ENCODE results near the gene LASP1. TPM values are rescaled to one million over a fixed set of nuclear protein-coding genes. Genes with fewer than 3 reads are reported as not detected.

The LASP1 gene
- polyA plus RNA-seq, 4 donors: 147 to 158 (median 151) TPM

DNA sequence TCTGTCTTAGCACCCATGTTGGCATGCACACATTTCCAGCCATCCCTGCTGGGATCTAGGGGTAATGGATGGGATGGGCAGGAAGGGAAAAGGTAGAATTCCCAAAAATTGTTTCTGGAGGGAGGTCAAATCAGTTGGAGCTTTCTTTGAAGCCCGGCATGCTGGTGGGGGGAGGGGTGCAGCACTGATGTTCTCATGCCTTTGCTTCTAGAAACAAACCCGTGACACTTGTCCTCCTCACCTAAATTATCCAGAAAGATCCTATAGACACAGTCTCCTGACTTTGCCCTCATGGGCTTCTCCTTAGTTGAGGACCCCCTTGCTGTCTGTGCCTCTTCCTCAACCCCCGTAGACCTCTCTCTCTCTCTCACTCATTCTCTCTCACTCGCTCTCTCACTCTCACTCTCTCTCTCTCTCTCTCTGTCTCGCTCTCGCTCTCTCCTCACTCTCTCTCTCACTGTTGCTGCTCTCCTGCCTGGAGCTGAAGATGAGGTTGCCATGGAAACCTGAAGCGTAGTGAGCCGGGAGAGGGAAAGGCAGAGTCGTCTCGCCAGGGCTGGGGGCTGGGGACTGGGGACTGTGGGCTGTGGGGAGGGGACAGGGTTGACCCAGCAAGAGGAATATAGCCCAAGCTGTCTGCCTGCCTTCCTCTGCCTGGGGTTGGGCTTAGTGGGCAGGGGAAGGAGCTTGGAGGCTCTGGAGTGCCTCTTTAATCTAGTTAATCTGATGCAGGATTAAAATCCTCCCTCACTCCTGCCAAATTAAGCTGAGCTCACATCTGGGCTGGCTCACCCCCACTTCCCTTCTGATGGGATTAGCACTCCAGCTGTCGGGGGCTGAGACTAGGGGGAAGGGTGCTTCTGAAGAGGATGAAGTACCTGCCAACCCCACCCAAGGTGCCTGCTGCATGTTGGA lies 16.1 kb downstream of the LASP1 start:
- DNase-seq (ENCODE audit: low read depth in 4 of 4, low spot score in 3 of 4): no peak

- DNase-seq (ENCODE audit: low read depth in 4 of 4, low spot score in 3 of 4): no peak
Measured at GRCh38 chr17:38886643-38887010, 16.8 kb downstream of the LASP1 start.

- DNase-seq (ENCODE audit: low read depth in 4 of 4, low spot score in 3 of 4): no peak
Measured at GRCh38 chr17:38888842-38889241, 19.0 kb downstream of the LASP1 start.

DNA sequence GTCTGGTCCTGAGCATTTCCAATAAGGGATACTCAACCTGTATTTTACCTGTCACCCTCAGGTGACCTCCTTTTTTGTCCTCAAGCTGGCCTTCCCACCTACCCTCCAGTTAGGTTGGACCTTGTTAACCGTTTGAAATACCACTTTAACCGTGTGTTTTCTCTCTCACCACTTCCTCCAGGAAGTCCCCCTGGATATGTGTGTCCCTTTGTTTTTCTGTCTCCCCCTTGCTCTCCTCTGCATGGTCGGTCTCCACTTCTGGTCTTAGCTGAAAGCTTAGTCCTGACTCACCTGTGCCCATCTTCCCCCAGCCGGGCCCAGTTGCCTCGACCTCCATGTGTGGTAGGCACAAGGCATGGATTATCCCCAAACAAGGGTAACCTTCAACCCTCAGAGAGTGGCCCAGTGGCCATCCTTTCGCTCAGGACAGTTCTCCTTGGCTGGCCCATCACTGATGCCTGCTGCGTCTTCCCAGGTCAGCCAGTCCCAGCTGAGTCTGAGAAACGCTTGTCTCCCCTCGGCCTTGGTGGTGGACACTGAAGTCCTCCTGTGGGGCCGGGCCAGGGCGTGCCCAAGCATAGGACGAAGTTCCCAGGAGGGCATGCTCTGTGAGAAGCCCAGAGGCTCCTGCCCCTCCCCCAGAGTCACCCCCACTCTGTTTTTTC lies 20.0 kb downstream of the LASP1 start:
- DNase-seq (ENCODE audit: low read depth in 4 of 4, low spot score in 3 of 4): no peak

DNA sequence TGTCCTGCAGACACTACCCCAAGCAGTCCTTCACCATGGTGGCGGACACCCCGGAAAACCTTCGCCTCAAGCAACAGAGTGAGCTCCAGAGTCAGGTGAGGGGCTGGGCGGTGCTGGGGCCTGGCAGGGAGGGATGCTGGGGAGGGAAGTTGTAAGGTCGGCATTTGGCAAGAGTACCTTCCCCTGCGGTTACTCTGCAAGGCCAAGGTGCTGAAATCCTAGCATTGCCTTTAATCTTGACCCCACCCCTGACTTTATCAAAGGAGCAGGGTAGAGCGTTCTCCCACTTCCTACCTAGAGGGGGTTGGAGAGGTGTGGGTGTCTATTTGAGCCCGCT lies 20.5 kb downstream of the LASP1 start:
- DNase-seq (ENCODE audit: low read depth in 4 of 4, low spot score in 3 of 4): no peak

GRCh38 chr17:38891441-38891840 lies 21.6 kb downstream of the LASP1 start:
- no peak for DNase-seq (ENCODE audit: low read depth in 4 of 4, low spot score in 3 of 4)

GRCh38 chr17:38892083-38892482 lies 22.2 kb downstream of the LASP1 start:
- no peak for DNase-seq (ENCODE audit: low read depth in 4 of 4, low spot score in 3 of 4)

DNA sequence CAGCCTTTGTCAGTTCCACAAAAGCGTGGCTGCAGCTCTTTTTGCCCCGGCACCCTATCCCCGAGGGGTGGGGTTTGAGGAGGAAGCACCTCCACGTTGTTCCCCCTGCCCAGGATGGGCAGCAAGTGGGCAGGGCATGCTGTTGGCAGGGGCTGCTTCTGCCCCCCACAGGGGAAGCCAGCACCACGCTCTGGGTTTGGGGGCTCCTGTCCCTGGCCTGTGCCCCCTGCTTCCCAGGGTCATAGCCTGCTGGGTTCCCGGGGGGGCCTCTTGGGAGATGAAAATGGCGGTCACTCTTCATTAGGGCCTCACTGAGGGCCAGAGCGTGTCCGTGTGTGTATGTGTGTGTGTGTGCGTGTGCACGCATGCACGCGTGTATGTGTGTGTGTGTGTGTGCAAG lies 22.8 kb downstream of the LASP1 start:
- DNase-seq (ENCODE audit: low read depth in 4 of 4, low spot score in 3 of 4): no peak

DNA sequence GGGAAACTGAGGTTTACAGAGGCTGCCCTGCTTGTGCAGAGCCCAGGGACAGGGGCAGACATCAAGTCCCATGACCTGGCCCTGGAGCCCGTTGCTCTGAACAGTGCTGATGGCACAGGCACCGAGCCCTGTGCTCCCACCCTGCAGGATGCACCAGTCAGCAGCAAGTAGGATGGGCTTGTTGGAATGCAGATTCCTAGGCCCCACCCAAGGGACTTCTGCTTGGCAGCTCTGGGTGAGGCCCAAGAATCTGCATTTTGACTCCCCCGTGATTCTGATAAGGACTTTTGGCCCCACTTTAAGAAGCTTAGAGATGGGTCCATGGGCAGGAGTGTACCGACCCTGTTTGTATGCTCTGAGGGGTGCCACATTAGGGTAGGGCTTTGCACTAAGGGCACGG lies 23.3 kb downstream of the LASP1 start:
- DNase-seq (ENCODE audit: low read depth in 4 of 4, low spot score in 3 of 4): no peak

DNA sequence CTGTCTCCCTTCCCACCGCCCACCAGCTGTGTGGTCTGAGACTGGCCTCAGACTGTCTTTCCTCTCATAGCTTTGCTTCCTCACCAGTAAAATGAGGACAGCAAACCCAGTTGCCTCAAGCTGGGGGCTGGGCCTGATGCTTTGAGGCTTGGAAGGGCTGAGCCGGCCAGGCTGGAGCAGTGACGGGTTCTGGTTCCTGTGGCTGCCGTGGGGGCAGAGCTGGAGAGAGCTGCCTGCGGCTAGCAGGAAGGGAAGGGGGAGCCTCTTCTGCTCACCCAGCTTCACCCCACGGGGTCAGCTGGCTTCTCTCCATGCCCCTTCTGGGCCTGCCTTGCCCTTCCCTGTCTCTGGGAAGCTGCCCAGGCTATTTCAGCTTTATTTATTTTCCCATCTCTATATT lies 23.7 kb downstream of the LASP1 start:
- no peak for DNase-seq (ENCODE audit: low read depth in 4 of 4, low spot score in 3 of 4)

- DNase-seq (ENCODE audit: low read depth in 4 of 4, low spot score in 3 of 4): no peak
Measured at GRCh38 chr17:38894276-38894675, 24.4 kb downstream of the LASP1 start.

GRCh38 chr17:38896346-38896954 lies 26.6 kb downstream of the LASP1 start:
- no peak for DNase-seq (ENCODE audit: low read depth in 4 of 4, low spot score in 3 of 4)

DNA sequence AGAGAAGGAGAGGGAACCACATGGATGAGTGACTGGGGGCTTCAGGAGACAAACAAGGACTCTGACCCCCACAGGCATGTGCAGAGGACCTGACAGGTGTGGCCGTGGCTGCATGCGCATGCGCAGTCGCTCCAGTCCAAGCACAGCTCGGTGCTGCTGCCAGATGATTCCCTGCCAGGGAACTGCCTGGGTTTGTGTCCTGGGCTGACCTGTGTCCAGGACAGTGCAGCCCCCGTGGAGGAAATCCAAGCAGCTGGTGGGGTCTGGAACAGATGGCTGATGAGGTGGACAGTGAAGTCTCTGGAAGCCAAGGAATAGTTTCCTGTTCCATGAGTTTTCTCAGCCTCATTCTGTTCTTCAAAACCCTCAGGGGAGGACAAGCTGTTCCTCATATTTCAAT lies 27.3 kb downstream of the LASP1 start:
- DNase-seq (ENCODE audit: low read depth in 4 of 4, low spot score in 3 of 4): no peak

DNA sequence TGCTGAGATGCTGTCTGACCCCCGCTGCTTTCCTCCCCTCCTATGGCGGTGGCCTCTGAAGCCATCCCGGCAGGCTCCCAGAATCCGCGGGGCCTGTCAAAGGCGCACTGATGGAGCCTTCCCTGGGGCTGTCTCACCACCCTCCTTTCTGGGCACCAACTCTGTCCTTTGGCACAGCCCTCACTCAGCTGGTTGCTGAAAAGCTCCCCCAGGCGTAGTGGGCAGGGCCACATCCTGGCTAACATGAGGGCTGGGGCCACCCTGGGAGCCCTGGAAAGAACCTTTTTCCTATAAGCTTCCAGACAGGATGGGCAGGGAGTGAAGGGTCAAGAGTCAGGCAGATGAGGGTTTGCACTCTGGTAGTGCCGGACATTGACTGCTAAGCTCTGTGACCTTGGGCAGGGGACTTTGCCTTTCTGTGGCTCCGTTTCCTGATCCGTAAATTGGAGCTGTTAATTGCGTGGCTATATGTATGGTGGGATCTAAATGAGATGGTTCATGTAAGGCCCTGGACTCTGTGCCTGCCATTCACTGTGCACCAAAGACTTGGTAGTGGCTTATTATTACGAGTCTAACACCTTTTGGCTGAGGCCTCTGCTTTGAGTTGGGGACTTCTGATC lies 27.9 kb downstream of the LASP1 start:
- no peak for DNase-seq (ENCODE audit: low read depth in 4 of 4, low spot score in 3 of 4)

GRCh38 chr17:38898291-38898679 lies 28.4 kb downstream of the LASP1 start:
- DNase-seq (ENCODE audit: low read depth in 4 of 4, low spot score in 3 of 4): no peak

DNA sequence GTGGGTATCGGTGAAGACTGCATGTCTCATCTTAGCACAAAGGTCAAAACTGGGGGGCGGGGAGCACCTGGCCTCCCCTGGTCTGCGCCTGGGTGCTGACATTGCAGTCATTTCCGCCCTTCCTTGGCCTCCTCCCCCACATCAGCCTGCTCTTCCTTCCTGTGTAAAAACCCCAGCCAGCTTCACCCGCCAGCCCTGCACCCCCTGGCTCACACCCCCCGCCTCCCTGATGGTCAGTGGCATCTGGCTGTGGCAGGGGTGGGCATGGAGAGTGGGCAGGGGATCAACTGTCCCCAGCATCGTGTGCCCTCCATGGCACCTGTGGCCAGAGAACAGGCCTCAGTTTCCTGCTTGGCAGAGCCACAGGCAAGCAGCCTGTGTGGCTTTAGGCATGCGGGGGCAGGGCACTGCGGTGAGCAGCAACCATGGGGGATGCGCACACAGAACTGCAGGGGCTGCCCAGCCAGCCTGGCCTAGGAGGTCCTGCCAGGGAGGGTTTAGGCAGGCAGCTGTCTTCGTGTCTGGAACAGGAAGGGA lies 29.0 kb downstream of the LASP1 start:
- DNase-seq (ENCODE audit: low read depth in 4 of 4, low spot score in 3 of 4): no peak

DNA sequence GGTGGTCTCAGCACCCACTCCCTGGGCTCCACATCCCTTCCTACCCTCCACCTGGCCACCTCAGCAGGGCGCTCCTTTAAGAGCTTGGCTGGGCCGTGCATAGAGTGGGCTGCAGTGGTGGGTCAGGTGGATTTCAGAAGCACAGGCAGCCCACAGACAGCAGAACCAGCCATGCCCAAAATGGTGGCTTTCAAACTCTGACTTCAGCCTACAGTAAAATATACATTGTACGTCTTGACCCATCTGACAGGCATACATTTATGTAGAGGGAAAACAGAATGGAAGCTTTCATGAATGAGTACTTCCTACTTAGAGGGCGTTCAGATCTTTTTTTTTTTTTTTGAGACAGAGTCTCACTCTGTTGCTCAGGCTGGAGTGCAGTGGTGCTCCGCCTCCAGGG lies 29.6 kb downstream of the LASP1 start:
- no peak for DNase-seq (ENCODE audit: low read depth in 4 of 4, low spot score in 3 of 4)

DNA sequence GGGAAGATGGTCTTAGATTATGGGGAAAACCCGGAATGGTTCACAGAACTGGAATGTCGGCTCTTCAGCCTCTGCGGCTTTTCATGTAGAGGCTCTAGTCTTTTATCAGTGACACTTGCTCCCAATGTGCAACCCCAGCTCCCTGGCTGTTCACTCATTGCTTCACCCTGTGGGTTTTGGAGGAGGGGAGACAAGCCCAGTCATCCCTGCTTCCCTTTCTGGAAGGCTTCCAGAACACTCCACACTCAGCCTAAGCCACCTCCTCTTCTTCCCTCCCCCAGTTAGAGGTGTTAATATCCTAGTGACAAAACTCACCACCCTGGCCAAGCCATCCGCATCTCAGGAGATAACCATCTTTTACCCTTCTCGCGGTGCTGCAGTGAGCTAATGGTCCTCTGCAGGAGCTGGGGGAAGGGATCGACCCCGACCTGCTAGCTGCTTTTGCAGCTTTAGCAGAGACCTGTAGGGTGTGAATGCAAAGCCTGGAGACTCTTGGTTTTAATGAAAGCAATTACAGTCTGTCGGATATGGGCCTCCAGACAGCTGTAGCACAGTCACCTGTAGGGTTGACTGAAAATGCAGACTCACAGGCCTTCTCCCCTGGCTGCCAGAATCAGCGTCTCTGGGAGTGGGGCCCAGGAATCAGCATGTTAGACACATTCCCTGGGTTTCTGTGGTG lies 31.3 kb downstream of the LASP1 start:
- no peak for DNase-seq (ENCODE audit: low read depth in 4 of 4, low spot score in 3 of 4)

DNA sequence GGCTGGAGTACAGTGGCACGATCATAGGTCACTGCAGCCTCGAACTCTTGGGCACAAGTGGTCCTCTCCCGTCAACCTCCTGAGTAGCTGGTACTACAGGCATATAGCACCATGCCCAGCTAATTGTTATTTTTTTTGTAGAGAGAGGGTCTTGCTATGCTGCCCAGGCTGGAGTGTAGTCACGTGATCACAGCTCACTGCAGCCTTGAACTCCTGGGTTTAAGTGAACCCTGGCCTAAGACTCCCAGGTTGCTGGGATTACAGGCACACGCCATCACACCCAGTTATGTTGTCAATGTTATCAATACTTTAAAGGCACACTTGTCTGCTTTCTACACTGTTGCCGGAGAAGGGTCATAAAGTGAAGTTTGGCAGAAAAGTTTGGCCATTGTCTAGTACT lies 33.5 kb downstream of the LASP1 start:
- no peak for DNase-seq (ENCODE audit: low read depth in 4 of 4, low spot score in 3 of 4)

DNA sequence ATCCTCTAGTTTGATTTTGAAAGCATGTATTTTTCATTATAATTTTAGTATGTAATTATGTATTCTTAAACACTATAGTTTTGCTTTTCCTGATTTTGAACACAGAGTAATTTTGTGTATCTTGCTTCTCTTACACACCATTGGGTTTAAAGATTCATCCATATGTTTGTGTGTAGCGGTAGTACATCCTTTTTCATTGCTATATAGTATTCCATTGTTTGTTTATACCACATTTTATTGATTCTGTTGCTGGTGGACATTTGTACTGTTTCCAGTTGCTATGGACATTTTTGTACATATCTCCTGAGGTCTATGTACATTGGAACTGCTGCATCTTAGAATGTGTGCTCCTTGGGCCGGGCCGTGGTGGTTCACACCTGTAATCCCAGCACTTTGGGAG lies 35.0 kb downstream of the LASP1 start:
- DNase-seq (ENCODE audit: low read depth in 4 of 4, low spot score in 3 of 4): no peak

GRCh38 chr17:38905375-38905774 lies 35.5 kb downstream of the LASP1 start:
- no peak for DNase-seq (ENCODE audit: low read depth in 4 of 4, low spot score in 3 of 4)
